ENCODE results near the gene EXOC2. TPM values are rescaled to one million over a fixed set of nuclear protein-coding genes. Genes with fewer than 3 reads are reported as not detected.

EXOC2 gene
- total RNA-seq, 1 experiment from 2014 or later, result 24.5 TPM

- 0 out of 4 replicates have a peak, but pooled peaks cover 0 to 5% of the 10 kb centered on the region in 2 experiments for H3K36me3 ChIP-seq (ENCODE audit: control insufficient read depth in 1 of 2, insufficient read depth in 2 of 2, low read length in 2 of 2)
- ChIA-PET CTCF (no interaction called here), POLR2A (no interaction called here), RAD21 (ENCODE audit: low non-redundant PET in 1 of 2, low total read pairs in 2 of 2, uncharacterized antibody in 2 of 2, unreplicated experiment in 2 of 2) (no interaction called here)
- H3K9me3 ChIP-seq (ENCODE audit: control insufficient read depth in 1 of 2, insufficient read depth in 1 of 2, low read depth in 1 of 2, low read length in 2 of 2), result no peaks in the 10 kb centered on the region
- no peak overlapping the region for H3K4me3 ChIP-seq (replicated peaks in 1 of 2; ENCODE audit: low read depth in 1 of 2, low read length in 2 of 2)
- H3K4me1 ChIP-seq (ENCODE audit: control insufficient read depth in 1 of 2, insufficient read depth in 2 of 2, low read length in 2 of 2), result no peaks in the 10 kb centered on the region
- no peak overlapping the region for H3K9ac ChIP-seq (ENCODE audit: low read length)
- no TSS peak for BruUV-seq (replicated peaks)
- H3K9me2 ChIP-seq (ENCODE audit: insufficient read depth), result no peaks in the 10 kb centered on the region
- TF ChIP-seq FOSL1 (IDR thresholded peaks at IDR 0.05; ENCODE audit: low read depth) (no peak), ZNF274 (IDR thresholded peaks at IDR 0.05; ENCODE audit: low read depth, low read length) (no peak), SIN3A (IDR thresholded peaks at IDR 0.05; ENCODE audit: low read depth) (no peak), SP1 (IDR thresholded peaks at IDR 0.05; ENCODE audit: low read depth) (no peak), POLR2AphosphoS5 (IDR thresholded peaks at IDR 0.05; ENCODE audit: low read depth, low read length) (no peak), ZFX (IDR thresholded peaks at IDR 0.05) (no peak), SRF (IDR thresholded peaks at IDR 0.05; ENCODE audit: low read depth) (no peak), ZBTB33 (IDR thresholded peaks at IDR 0.05; ENCODE audit: extremely low read depth, insufficient replicate concordance, low read length) (no peak), CBX3 (IDR thresholded peaks at IDR 0.05; ENCODE audit: low read depth) (no peak), YY1 (IDR thresholded peaks at IDR 0.05; ENCODE audit: extremely low read depth, insufficient replicate concordance, low read depth, low read length) (no peak), ELF1 (IDR thresholded peaks at IDR 0.05; ENCODE audit: borderline replicate concordance, low read depth) (no peak)
- ATAC-seq (no peak), DNase-seq (ENCODE audit: low read depth, low spot score) (no peak)
- no peaks in the 10 kb centered on the region for H3K27me3 ChIP-seq (ENCODE audit: insufficient read depth, low read length)
- no peaks in the 10 kb centered on the region for H4K20me1 ChIP-seq (ENCODE audit: insufficient read depth)
- no peaks in the 10 kb centered on the region for H3K79me2 ChIP-seq (ENCODE audit: insufficient read depth, low read length)
- intact Hi-C loops (cut with micrococcal nuclease), result no loop called here
- H2AFZ ChIP-seq (ENCODE audit: low read depth, low read length, poor library complexity, severe bottlenecking), result no peak overlapping the region
- H3K27ac ChIP-seq (ENCODE audit: low read depth, low read length), result no peak overlapping the region
- no peak overlapping the region for H3K4me2 ChIP-seq (ENCODE audit: low read length)
These were observed 193.3 kb downstream of the EXOC2 start for GRCh38 chr6:499617-500016.

Data from HCT116 (cell line).